HG03095 (cell line): ENCODE results near the gene CSTPP1.
A peak's percentile ranks its signal among the peaks of the same experiment; 100 is the strongest.

ENCODE experiments used
- ATAC-seq: cut with Tn5 transposase; IDR thresholded peaks from one replicate; pipeline ENCODE4 v1.9.1; 2021; ENCODE audit warnings: moderate library complexity; ENCODE audit not compliant: unreplicated experiment

Gene CSTPP1

GRCh38 chr11:46936138-46937110, at the start of gene CSTPP1:
Gene CSTPP1, plus strand, starts transcription at chr11:46936761. Its CDS starts 45 bp downstream, at chr11:46936806.
- ATAC-seq: peak; percentile 98

- no peak for ATAC-seq
These were observed 47.9 kb upstream of the CSTPP1 start for GRCh38 chr11:46888636-46889035.

- ATAC-seq: no peak
These were observed 47.3 kb upstream of the CSTPP1 start for GRCh38 chr11:46889251-46889650.

- ATAC-seq: no peak
These were observed 46.7 kb upstream of the CSTPP1 start for GRCh38 chr11:46889689-46890475.

GRCh38 chr11:46890665-46891064, 45.9 kb upstream of the CSTPP1 start:
- ATAC-seq: no peak

GRCh38 chr11:46892109-46892508, 44.5 kb upstream of the CSTPP1 start:
- no peak for ATAC-seq

GRCh38 chr11:46892838-46893237, 43.7 kb upstream of the CSTPP1 start:
- no peak for ATAC-seq

- ATAC-seq: no peak
These were observed 42.1 kb upstream of the CSTPP1 start for GRCh38 chr11:46894506-46894905.

- ATAC-seq: no peak
These were observed 41.6 kb upstream of the CSTPP1 start for GRCh38 chr11:46894961-46895360.

- ATAC-seq: no peak
These were observed 40.7 kb upstream of the CSTPP1 start for GRCh38 chr11:46895821-46896220.

GRCh38 chr11:46896719-46897406, 39.7 kb upstream of the CSTPP1 start:
- no peak for ATAC-seq

- ATAC-seq: no peak
These were observed 38.0 kb upstream of the CSTPP1 start for GRCh38 chr11:46898396-46899095.

- no peak for ATAC-seq
These were observed 37.0 kb upstream of the CSTPP1 start for GRCh38 chr11:46899501-46900025.

- no peak for ATAC-seq
These were observed 36.3 kb upstream of the CSTPP1 start for GRCh38 chr11:46900091-46900746.

- no peak for ATAC-seq
These were observed 35.4 kb upstream of the CSTPP1 start for GRCh38 chr11:46901156-46901555.

- ATAC-seq: no peak
These were observed 33.9 kb upstream of the CSTPP1 start for GRCh38 chr11:46902694-46903093.

GRCh38 chr11:46903846-46904245, 32.7 kb upstream of the CSTPP1 start:
- ATAC-seq: no peak

GRCh38 chr11:46905806-46906205, 30.8 kb upstream of the CSTPP1 start:
- no peak for ATAC-seq

- no peak for ATAC-seq
These were observed 29.9 kb upstream of the CSTPP1 start for GRCh38 chr11:46906609-46907041.

GRCh38 chr11:46907606-46908005, 29.0 kb upstream of the CSTPP1 start:
- ATAC-seq: no peak
